Neural progenitor cell (in vitro differentiated cells): ENCODE measurements around the gene NUDT8. TPM values are rescaled to one million over a fixed set of nuclear protein-coding genes. Genes with fewer than 3 reads are reported as not detected.
A peak's percentile ranks its signal among the peaks of the same experiment; 100 is the strongest.
"Not testable (repeated sequence)": the region's sequence is repeated elsewhere in the genome, so short reads cannot be mapped to it uniquely, and the experiment has no call there.

Experiments
- DNase-seq: peaks from one replicate; pipeline ENCODE4 v3.0.0-alpha.2; 2016; ENCODE audit warnings: low spot score
- H2AFZ ChIP-seq: fragments of 200-600 bp; sonication (generic); replicated peaks from 2 replicates; pipeline ENCODE4 v1.6.1; 2016; ENCODE audit warnings: antibody characterized with exemption
- H3F3A ChIP-seq: fragments of 200-600 bp; sonication (generic); 2 replicates; pipeline ENCODE4 v1.6.1; 2016; ENCODE audit warnings: antibody characterized with exemption, low read depth
- H3K27ac ChIP-seq: fragments of 200-600 bp; sonication (generic); 2 replicates; pipeline ENCODE4 v1.5.1; 2016; ENCODE audit warnings: mild to moderate bottlenecking
- H3K27me3 ChIP-seq: fragments of 200-600 bp; sonication (generic); 2 replicates; pipeline ENCODE4 v1.6.1; 2016; ENCODE audit warnings: mild to moderate bottlenecking, moderate library complexity
- H3K36me3 ChIP-seq: fragments of 200-600 bp; sonication (generic); 2 replicates; pipeline ENCODE4 v1.5.1; 2016
- H3K4me1 ChIP-seq: fragments of 200-600 bp; sonication (generic); 2 replicates; pipeline ENCODE4 v1.6.1; 2016; ENCODE audit warnings: mixed run types
- H3K4me2 ChIP-seq: fragments of 200-600 bp; sonication (generic); 2 replicates; pipeline ENCODE4 v1.6.1; 2016
- H3K4me3 ChIP-seq: fragments of 200-600 bp; sonication (generic); 2 replicates; pipeline ENCODE4 v1.5.1; 2016
- H3K79me2 ChIP-seq: fragments of 200-600 bp; sonication (generic); 2 replicates; pipeline ENCODE4 v1.6.1; 2016; ENCODE audit warnings: low read depth
- H3K9ac ChIP-seq: fragments of 200-600 bp; sonication (generic); 2 replicates; pipeline ENCODE4 v1.6.1; 2016
- H3K9me3 ChIP-seq: fragments of 200-600 bp; sonication (generic); 2 replicates; pipeline ENCODE4 v1.5.1; 2016; ENCODE audit warnings: low read depth
- H4K20me1 ChIP-seq: fragments of 200-600 bp; sonication (generic); 2 replicates; pipeline ENCODE4 v1.6.1; 2016; ENCODE audit warnings: low read depth
- H3K27ac Mint-ChIP-seq: 3 replicates; pipeline ENCODE4 v1.8.0; 2021; ENCODE audit warnings: mixed read lengths
- H3K27me3 Mint-ChIP-seq: 2 replicates; pipeline ENCODE4 v1.8.0; 2022; ENCODE audit warnings: low read depth, mild to moderate bottlenecking, inconsistent platforms, moderate library complexity, mixed read lengths; ENCODE audit not compliant: insufficient read depth
- H3K36me3 Mint-ChIP-seq: 3 replicates; pipeline ENCODE4 v1.8.0; 2021; ENCODE audit warnings: mixed read lengths
- H3K4me1 Mint-ChIP-seq: 3 replicates; pipeline ENCODE4 v1.8.0; 2021; ENCODE audit warnings: mixed read lengths
- H3K4me3 Mint-ChIP-seq: 3 replicates; pipeline ENCODE4 v1.8.0; 2021; ENCODE audit warnings: mild to moderate bottlenecking, moderate library complexity, mixed read lengths
- H3K9me3 Mint-ChIP-seq: 3 replicates; pipeline ENCODE4 v1.8.0; 2020; ENCODE audit warnings: mixed read lengths
- CTCF ChIP-seq: fragments of 200-600 bp; sonication (generic); IDR thresholded peaks from 2 replicates; pipeline ENCODE4 v1.5.1; 2017; ENCODE audit warnings: antibody characterized with exemption, mild to moderate bottlenecking
- EZH2 ChIP-seq: fragments of 200-600 bp; sonication (generic); IDR thresholded peaks from 2 replicates; pipeline ENCODE4 v1.6.1; 2017; ENCODE audit warnings: antibody characterized with exemption, mild to moderate bottlenecking, moderate library complexity
- EZH2phosphoT487 ChIP-seq: fragments of 200-600 bp; sonication (generic); IDR thresholded peaks from 2 replicates; pipeline ENCODE4 v1.6.1; 2017; ENCODE audit warnings: antibody characterized with exemption
- total RNA-seq: library from RNA; depleted of rRNA; stranded (reverse); fragments of >200 nt; gene quantifications from 2 replicates; pipeline ENCODE4 v1.2.3, GENCODE V29; 2015; ENCODE audit warnings: low replicate concordance

NUDT8 gene
- total RNA-seq, 1 donor from 2014 or later, result 1.6 TPM

GRCh38 chr11:67592880-67593564 lies 36.7 kb downstream of the NUDT8 start:
- H3K27me3 ChIP-seq, result no peaks in the 10 kb centered on the region
- H3K9ac ChIP-seq, result no peak overlapping the region
- no peak for TF ChIP-seq CTCF
- H3K9me3 ChIP-seq, result no peaks in the 10 kb centered on the region
- no peak overlapping the region for H2AFZ ChIP-seq
- no peak overlapping the region for H3K4me3 ChIP-seq
- H3K79me2 ChIP-seq, result no peaks in the 10 kb centered on the region
- Mint-ChIP-seq H3K4me1 (peaks cover 4% of the 10 kb centered on the region), H3K36me3 (peaks cover 13% of the 10 kb centered on the region), H3K9me3 (peaks cover 15% of the 10 kb centered on the region), H3K4me3 (no peak overlapping the region), H3K27ac (peak overlapping the region; percentile 71), H3K27me3 (no peaks in the 10 kb centered on the region)
- H3K4me2 ChIP-seq, result no peak overlapping the region
- no peaks in the 10 kb centered on the region for H3K4me1 ChIP-seq
- no peak overlapping the region for H3K27ac ChIP-seq
- no peak for DNase-seq
- H3K36me3 ChIP-seq, result no peaks in the 10 kb centered on the region
- peaks cover 2% of the 10 kb centered on the region for H3F3A ChIP-seq
- no peaks in the 10 kb centered on the region for H4K20me1 ChIP-seq

- H3K4me3 ChIP-seq, H3K9ac ChIP-seq, H3K27ac Mint-ChIP-seq, H3K27me3 ChIP-seq, H3K36me3 ChIP-seq, H3K4me2 ChIP-seq, H3K4me3 Mint-ChIP-seq, DNase-seq, H3K27ac ChIP-seq, H3K9me3 Mint-ChIP-seq, H2AFZ ChIP-seq, H3K27me3 Mint-ChIP-seq, H3K9me3 ChIP-seq: not testable (repeated sequence)
- Mint-ChIP-seq H3K4me1 (peaks cover 21% of the 10 kb centered on the region), H3K36me3 (peaks cover 35% of the 10 kb centered on the region)
- H3K4me1 ChIP-seq, result peaks cover 10% of the 10 kb centered on the region
- peaks cover 28% of the 10 kb centered on the region for H4K20me1 ChIP-seq
- peaks cover 21% of the 10 kb centered on the region for H3F3A ChIP-seq
- H3K79me2 ChIP-seq, result peaks cover 18% of the 10 kb centered on the region
Measured at GRCh38 chr11:67588899-67589415, 40.8 kb downstream of the NUDT8 start.

- peaks cover 35% of the 10 kb centered on the region for H3K36me3 Mint-ChIP-seq
- Histone ChIP-seq H4K20me1 (peaks cover 28% of the 10 kb centered on the region), H2AFZ (no peak overlapping the region), H3K9me3 (no peaks in the 10 kb centered on the region), H3K36me3 (no peaks in the 10 kb centered on the region), H3K27ac (no peak overlapping the region), H3K4me3 (no peak overlapping the region), H3K4me1 (peaks cover 11% of the 10 kb centered on the region), H3K27me3 (no peaks in the 10 kb centered on the region), H3K79me2 (peaks cover 25% of the 10 kb centered on the region), H3K9ac (no peak overlapping the region), H3K4me2 (no peak overlapping the region), H3F3A (peaks cover 21% of the 10 kb centered on the region)
- H3K27ac Mint-ChIP-seq, result no peak overlapping the region
- H3K9me3 Mint-ChIP-seq, result peaks cover 2% of the 10 kb centered on the region
- no peak for TF ChIP-seq CTCF
- TF ChIP-seq EZH2phosphoT487, result no peak
- no peak for TF ChIP-seq EZH2
- no peak overlapping the region for H3K4me3 Mint-ChIP-seq
- peaks cover 4% of the 10 kb centered on the region for H3K27me3 Mint-ChIP-seq
- no peak for DNase-seq
- peaks cover 21% of the 10 kb centered on the region for H3K4me1 Mint-ChIP-seq
Measured at GRCh38 chr11:67588136-67588503, 41.6 kb downstream of the NUDT8 start.

GRCh38 chr11:67586568-67587250 lies 43.0 kb downstream of the NUDT8 start:
- Mint-ChIP-seq H3K4me3 (peak overlapping the region; percentile 20), H3K36me3 (peaks cover 35% of the 10 kb centered on the region), H3K9me3 (peaks cover 2% of the 10 kb centered on the region), H3K27ac (no peak overlapping the region), H3K4me1 (peaks cover 35% of the 10 kb centered on the region), H3K27me3 (peaks cover 6% of the 10 kb centered on the region)
- Histone ChIP-seq H3K4me2 (no peak overlapping the region), H3K36me3 (no peaks in the 10 kb centered on the region), H3K27ac (no peak overlapping the region), H2AFZ (no peak overlapping the region), H3K4me1 (peaks cover 11% of the 10 kb centered on the region), H3F3A (peaks cover 32% of the 10 kb centered on the region), H4K20me1 (peaks cover 28% of the 10 kb centered on the region), H3K4me3 (no peak overlapping the region), H3K79me2 (peaks cover 28% of the 10 kb centered on the region), H3K27me3 (peaks cover 14% of the 10 kb centered on the region), H3K9ac (no peak overlapping the region), H3K9me3 (no peaks in the 10 kb centered on the region)
- no peak for DNase-seq
- TF ChIP-seq CTCF (no peak), EZH2 (no peak), EZH2phosphoT487 (no peak)
